GM21381 (cell line): ENCODE data around the gene MFN2.
"Not testable (repeated sequence)": the region's sequence is repeated elsewhere in the genome, so short reads cannot be mapped to it uniquely, and the experiment has no call there.

ENCODE experiments used
- ATAC-seq: cut with Tn5 transposase; IDR thresholded peaks from one replicate; pipeline ENCODE4 v1.9.1; 2021; ENCODE audit warnings: mild to moderate bottlenecking, moderate library complexity; ENCODE audit not compliant: unreplicated experiment

Gene MFN2

GRCh38 chr1:12044187-12044877 is 64.1 kb downstream of the MFN2 start:
- ATAC-seq: not testable (repeated sequence)

- no peak for ATAC-seq
Measured at GRCh38 chr1:12046749-12047119, 66.5 kb downstream of the MFN2 start.

GRCh38 chr1:12047120-12047876 is 67.1 kb downstream of the MFN2 start:
- peak; percentile 39 for ATAC-seq

GRCh38 chr1:12048372-12048771 is 68.1 kb downstream of the MFN2 start:
- no peak for ATAC-seq

GRCh38 chr1:12049616-12050015 is 69.4 kb downstream of the MFN2 start:
- ATAC-seq: no peak

- ATAC-seq: no peak
Measured at GRCh38 chr1:12051361-12051760, 71.1 kb downstream of the MFN2 start.

GRCh38 chr1:12052008-12052573 is 71.8 kb downstream of the MFN2 start:
- ATAC-seq: peak; percentile 61

GRCh38 chr1:12052997-12053686 is 72.9 kb downstream of the MFN2 start:
- ATAC-seq: no peak

- peak; percentile 23 for ATAC-seq
Measured at GRCh38 chr1:12053752-12054548, 73.7 kb downstream of the MFN2 start.

- ATAC-seq: no peak
Measured at GRCh38 chr1:12055259-12055658, 75.0 kb downstream of the MFN2 start.

- no peak for ATAC-seq
Measured at GRCh38 chr1:12056331-12056841, 76.1 kb downstream of the MFN2 start.

- no peak for ATAC-seq
Measured at GRCh38 chr1:12057382-12057781, 77.1 kb downstream of the MFN2 start.

- ATAC-seq: no peak
Measured at GRCh38 chr1:12057940-12058687, 77.9 kb downstream of the MFN2 start.

- ATAC-seq: no peak
Measured at GRCh38 chr1:12059226-12059625, 79.0 kb downstream of the MFN2 start.

GRCh38 chr1:12059722-12060464 is 79.6 kb downstream of the MFN2 start:
- ATAC-seq: no peak

- ATAC-seq: no peak
Measured at GRCh38 chr1:12060500-12060899, 80.3 kb downstream of the MFN2 start.
